HL-60 (cell line): ENCODE data around the gene SMYD1.

Experiments used
- DNase-seq, 2 experiments: peaks; one replicate each; pipeline ENCODE4 v3.0.0-alpha.2; 2010 to 2020; ENCODE audit warnings: low read depth in 1 of 2, low spot score in 1 of 2
- H3K27ac ChIP-seq: fragments of 250-450 bp; sonication (Bioruptor Pico); replicated peaks from 2 replicates; pipeline ENCODE4 v1.5.1; 2020; ENCODE audit warnings: mild to moderate bottlenecking, moderate library complexity
- H3K27me3 ChIP-seq: fragments of 250-450 bp; sonication (Bioruptor Pico); 2 replicates; pipeline ENCODE4 v1.5.1; 2021; ENCODE audit warnings: mild to moderate bottlenecking, moderate library complexity; ENCODE audit not compliant: insufficient read depth, poor library complexity, severe bottlenecking
- H3K4me3 ChIP-seq: replicated peaks from 2 replicates; pipeline ENCODE4 v1.5.1; 2011; ENCODE audit warnings: mild to moderate bottlenecking, control low read depth, low read length; ENCODE audit not compliant: insufficient read depth
- GABPA ChIP-seq: IDR thresholded peaks from 2 replicates; pipeline ENCODE4 v1.6.1; 2012; ENCODE audit warnings: low read depth
- POLR2AphosphoS5 ChIP-seq: IDR thresholded peaks from 2 replicates; pipeline ENCODE4 v1.6.1; 2012; ENCODE audit warnings: low read depth
- REST ChIP-seq: IDR thresholded peaks from 2 replicates; pipeline ENCODE4 v1.6.1; 2012; ENCODE audit warnings: low read depth; ENCODE audit not compliant: insufficient replicate concordance
- SPI1 ChIP-seq: IDR thresholded peaks from 2 replicates; pipeline ENCODE4 v1.6.1; 2012; ENCODE audit warnings: low read depth, mild to moderate bottlenecking, borderline replicate concordance
- TF ChIP-seq, protein P1 (sequence below): IDR thresholded peaks from one replicate; pipeline ENCODE4 v1.5.1; 2011; ENCODE audit warnings: low read length, control low read depth, inconsistent platforms; ENCODE audit not compliant: insufficient read depth

SMYD1 gene

GRCh38 chr2:88110830-88111229, 43.2 kb downstream of the SMYD1 start:
- H3K27ac ChIP-seq = no peak overlapping the region
- no peaks in the 10 kb centered on the region for H3K27me3 ChIP-seq
- no peak overlapping the region for H3K4me3 ChIP-seq
- no peak for DNase-seq
- TF ChIP-seq POLR2AphosphoS5 (no peak), GABPA (no peak), SPI1 (no peak), REST (no peak)
- TF ChIP-seq, protein P1, sequence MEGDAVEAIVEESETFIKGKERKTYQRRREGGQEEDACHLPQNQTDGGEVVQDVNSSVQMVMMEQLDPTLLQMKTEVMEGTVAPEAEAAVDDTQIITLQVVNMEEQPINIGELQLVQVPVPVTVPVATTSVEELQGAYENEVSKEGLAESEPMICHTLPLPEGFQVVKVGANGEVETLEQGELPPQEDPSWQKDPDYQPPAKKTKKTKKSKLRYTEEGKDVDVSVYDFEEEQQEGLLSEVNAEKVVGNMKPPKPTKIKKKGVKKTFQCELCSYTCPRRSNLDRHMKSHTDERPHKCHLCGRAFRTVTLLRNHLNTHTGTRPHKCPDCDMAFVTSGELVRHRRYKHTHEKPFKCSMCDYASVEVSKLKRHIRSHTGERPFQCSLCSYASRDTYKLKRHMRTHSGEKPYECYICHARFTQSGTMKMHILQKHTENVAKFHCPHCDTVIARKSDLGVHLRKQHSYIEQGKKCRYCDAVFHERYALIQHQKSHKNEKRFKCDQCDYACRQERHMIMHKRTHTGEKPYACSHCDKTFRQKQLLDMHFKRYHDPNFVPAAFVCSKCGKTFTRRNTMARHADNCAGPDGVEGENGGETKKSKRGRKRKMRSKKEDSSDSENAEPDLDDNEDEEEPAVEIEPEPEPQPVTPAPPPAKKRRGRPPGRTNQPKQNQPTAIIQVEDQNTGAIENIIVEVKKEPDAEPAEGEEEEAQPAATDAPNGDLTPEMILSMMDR = no peak

DNA sequence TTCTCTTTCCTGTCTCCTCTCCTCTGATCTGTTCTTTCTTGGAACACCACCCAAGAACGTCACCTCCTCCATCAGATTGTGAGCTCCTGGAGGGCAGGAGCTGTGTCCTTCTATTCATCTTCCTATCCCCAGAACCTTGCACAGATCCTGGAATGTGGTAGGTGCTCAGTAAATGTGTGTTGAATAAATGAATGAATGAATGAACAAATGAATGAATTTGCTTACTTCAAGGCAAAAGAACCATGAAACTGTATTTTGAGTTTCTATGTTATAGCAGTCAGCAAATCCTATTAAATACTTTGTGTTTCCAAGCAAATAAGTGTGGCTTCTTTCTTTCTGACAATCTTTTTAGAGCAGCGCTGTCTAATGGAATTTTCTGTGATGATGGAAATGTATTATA, 45.4 kb downstream of the SMYD1 start:
- H3K27me3 ChIP-seq = no peaks in the 10 kb centered on the region
- no peak overlapping the region for H3K27ac ChIP-seq
- TF ChIP-seq SPI1 (no peak), POLR2AphosphoS5 (no peak), REST (no peak), GABPA (no peak)
- TF ChIP-seq, protein P1 = no peak
- no peak for DNase-seq
- no peak overlapping the region for H3K4me3 ChIP-seq

DNA sequence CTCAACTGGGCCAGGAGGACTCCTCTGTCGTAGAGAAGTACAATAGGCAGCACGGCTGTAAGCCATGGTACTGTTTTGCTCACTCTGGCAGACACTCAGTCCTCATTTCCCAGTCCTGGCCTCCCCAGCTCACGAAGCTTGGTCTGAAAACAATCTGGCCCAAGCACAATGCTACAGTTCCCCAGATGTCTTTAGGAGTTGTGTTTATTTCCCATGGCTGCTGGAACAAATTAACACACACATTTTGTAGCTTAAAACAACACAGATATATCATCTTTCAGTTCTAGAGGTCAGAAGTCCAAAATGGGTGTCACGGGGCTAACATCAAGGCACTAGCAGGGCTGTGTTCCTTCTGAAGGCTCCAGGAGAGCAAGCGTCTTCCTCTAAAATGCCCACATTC, 47.3 kb downstream of the SMYD1 start:
- Histone ChIP-seq H3K27me3 (no peaks in the 10 kb centered on the region), H3K4me3 (no peak overlapping the region), H3K27ac (no peak overlapping the region)
- DNase-seq = no peak
- TF ChIP-seq POLR2AphosphoS5 (no peak), SPI1 (no peak), REST (no peak), GABPA (no peak)
